ENCODE data around the gene GPC1. TPM values are rescaled to one million over a fixed set of nuclear protein-coding genes. Genes with fewer than 3 reads are reported as not detected.

Gene GPC1
- total and polyA plus RNA-seq, 8 donors, result 6.3 to 117 (median 23.2) TPM

DNA sequence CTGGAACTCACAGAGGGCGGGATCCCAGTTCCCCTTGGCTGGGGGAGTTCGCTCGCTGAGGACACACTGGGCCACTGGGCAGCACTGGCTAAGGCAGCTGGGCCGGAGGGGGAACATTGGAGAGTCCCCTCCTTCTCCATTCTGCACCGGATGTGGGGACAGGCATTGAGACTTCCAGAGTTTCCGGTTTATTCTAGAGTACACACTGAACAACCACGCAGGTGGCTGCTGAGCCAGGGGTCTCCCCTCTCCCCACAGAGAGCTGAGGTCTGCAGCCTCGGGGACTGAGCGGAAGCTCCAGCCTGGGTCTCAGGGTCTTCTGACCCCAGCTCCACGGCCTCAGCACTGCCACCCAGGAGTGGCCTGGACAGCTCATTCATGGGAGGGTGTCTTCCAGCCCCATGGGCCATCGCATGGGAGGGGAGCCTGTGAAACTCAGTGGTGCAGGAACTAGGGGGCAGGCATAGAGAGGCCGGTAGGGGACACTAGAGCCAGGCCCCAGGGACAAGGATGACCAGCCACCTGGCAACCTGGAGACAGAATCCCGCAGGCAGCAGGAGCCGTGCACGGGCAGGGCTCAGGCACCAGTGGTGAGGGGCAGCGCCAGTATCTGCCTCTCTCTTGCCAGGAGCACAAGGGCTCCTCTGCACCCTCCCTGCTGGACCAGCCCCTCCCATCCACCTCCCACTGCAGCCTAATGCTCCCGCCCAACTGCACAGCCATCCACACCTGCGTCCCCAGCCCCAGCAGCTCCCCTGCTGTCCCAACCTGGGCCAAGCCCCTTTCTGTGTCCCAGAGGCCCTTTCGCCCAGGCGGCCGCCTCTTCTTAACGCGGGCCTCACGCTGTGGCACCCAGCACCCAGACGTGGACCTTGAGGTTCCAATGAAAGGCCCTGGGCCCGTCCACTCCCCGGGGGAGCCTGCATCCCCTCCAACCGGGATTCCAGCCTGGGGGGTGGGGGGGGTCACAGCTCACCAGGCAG lies 45.1 kb upstream of the GPC1 start:
- H3K27ac ChIP-seq, result no peak overlapping the region
- WGBS, 5 donors, result 61 to 84% (median 79%) methylated on average over 12 to 28 of the region's 28 CpGs
- no peaks in the 10 kb centered on the region for H3K36me3 ChIP-seq
- no peaks in the 10 kb centered on the region for H3K27me3 ChIP-seq
- intact Hi-C loops (cut with DNase I; ENCODE audit: low total_unique reads), result no loop called here
- H3K9me3 ChIP-seq, result no peaks in the 10 kb centered on the region
- no peak for TF ChIP-seq POLR2A (IDR thresholded peaks at IDR 0.05)
- no peak for TF ChIP-seq EP300 (IDR thresholded peaks at IDR 0.05)
- no peak for TF ChIP-seq POLR2AphosphoS5 (IDR thresholded peaks at IDR 0.05)
- TF ChIP-seq, protein P1, sequence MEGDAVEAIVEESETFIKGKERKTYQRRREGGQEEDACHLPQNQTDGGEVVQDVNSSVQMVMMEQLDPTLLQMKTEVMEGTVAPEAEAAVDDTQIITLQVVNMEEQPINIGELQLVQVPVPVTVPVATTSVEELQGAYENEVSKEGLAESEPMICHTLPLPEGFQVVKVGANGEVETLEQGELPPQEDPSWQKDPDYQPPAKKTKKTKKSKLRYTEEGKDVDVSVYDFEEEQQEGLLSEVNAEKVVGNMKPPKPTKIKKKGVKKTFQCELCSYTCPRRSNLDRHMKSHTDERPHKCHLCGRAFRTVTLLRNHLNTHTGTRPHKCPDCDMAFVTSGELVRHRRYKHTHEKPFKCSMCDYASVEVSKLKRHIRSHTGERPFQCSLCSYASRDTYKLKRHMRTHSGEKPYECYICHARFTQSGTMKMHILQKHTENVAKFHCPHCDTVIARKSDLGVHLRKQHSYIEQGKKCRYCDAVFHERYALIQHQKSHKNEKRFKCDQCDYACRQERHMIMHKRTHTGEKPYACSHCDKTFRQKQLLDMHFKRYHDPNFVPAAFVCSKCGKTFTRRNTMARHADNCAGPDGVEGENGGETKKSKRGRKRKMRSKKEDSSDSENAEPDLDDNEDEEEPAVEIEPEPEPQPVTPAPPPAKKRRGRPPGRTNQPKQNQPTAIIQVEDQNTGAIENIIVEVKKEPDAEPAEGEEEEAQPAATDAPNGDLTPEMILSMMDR (IDR thresholded peaks at IDR 0.05), result no peak
- H3K4me3 ChIP-seq, result no peak overlapping the region
- no peak for DNase-seq
- peaks cover 0 to 8% (median 2%) of the 10 kb centered on the region in 4 donors for H3K4me1 ChIP-seq

DNA sequence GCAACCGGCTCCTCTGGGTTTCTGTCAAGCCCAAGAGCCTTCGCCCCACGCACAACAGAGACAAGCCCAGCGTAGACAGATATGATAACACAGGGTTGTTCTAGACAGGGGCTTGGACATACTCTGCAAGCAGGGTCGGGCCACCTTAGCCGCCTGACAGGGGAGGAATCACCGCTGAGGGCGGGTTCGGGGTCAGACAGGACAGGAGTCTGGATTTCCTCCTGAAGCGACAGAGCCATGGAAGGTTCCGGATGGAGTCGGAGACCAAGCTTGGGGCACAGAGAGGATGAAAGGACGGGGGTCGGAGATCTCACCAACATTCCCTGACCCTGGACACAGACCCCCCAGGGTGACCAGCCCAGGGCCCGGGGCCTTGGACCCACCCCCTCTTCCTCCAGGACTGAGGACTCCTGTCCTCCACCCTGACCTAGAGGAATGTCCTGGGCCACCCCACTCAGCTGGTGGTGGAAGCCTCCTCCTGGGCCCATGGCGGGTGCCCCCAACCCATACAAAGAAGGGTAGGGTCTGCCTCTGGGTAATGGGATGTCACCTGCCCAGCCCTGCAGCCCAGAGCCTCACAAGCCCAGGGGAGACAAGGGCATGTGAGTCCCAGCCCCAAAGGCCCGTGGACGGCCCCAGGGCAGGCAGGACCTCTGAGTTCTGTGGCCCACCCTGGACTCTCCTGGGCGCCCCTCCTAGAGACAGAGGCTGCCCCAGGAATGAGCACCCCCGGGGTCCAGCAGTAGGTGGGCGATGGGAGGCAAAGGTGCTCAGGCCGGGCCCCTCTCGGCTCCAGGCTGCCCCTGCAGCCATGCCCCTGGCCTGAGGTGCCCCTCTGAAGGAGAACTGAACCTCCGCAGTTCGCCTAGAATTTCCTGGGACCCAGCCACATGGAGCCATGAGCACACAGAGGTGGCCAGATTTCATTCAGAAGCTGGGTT lies 44.1 kb upstream of the GPC1 start:
- no peak for DNase-seq
- WGBS, 5 donors, result 83 to 90% (median 87%) methylated on average over 15 to 25 of the region's 25 CpGs
- Histone ChIP-seq H3K27me3 (no peaks in the 10 kb centered on the region), H3K27ac (no peak overlapping the region), H3K4me1 (peaks cover 0 to 8% (median 2%) of the 10 kb centered on the region in 4 donors), H3K4me3 (no peak overlapping the region), H3K36me3 (no peaks in the 10 kb centered on the region), H3K9me3 (no peaks in the 10 kb centered on the region)
- TF ChIP-seq, protein P1 (IDR thresholded peaks at IDR 0.05), result no peak
- TF ChIP-seq EP300 (IDR thresholded peaks at IDR 0.05), result no peak
- no peak for TF ChIP-seq POLR2AphosphoS5 (IDR thresholded peaks at IDR 0.05)
- intact Hi-C loops (cut with DNase I; ENCODE audit: low total_unique reads), result no loop called here

DNA sequence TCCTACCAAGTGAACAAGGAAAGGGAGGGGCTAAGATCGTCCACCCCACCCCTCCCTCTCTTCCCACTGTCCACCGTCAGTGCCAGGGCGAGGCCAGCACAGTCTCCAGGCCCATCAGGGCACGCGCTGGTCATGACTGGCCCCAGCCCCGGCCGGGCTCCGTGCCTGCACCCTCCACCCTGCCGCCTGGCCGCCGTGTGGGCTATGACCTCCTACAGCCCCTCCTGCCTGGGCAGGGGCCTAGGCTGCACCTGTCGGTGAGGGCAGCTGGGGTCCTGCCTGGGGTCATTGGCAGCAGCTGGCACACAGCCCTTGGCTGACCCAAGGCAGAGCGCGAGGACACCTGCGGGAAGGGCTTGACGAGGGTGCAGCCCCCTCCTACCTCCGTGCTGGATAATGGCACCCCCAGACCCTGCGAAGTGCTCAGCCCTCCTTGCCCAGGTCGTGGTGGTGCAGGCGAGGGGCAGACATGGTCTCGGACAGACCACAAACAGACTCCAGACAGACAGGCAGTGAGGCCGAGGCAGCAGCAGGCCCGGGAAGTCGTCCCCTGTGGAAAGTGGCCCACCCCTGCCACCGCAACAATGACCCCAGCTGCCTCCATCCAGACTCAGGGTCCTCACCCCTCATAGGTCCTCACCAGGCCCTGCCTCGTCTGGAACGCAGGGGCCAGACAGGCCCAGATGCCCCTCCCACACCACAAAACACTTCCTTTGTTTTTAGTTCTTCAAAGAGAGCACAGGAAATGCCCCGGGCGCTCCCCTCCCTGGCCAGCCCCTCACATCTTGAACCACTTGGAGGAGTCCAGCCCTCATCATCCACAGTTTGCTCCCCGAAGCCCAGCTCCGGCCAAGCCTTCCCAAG lies 43.1 kb upstream of the GPC1 start:
- WGBS, 5 donors, result 71 to 78% (median 76%) methylated on average over 10 to 31 of the region's 31 CpGs
- Histone ChIP-seq H3K27ac (no peak overlapping the region), H3K27me3 (no peaks in the 10 kb centered on the region), H3K9me3 (no peaks in the 10 kb centered on the region), H3K4me3 (no peak overlapping the region), H3K4me1 (peaks cover 0 to 8% (median 2%) of the 10 kb centered on the region in 4 donors), H3K36me3 (no peaks in the 10 kb centered on the region)
- intact Hi-C loops (cut with DNase I; ENCODE audit: low total_unique reads), result no loop called here
- TF ChIP-seq POLR2A (IDR thresholded peaks at IDR 0.05) (no peak), POLR2AphosphoS5 (IDR thresholded peaks at IDR 0.05) (no peak), EP300 (IDR thresholded peaks at IDR 0.05) (no peak)
- TF ChIP-seq, protein P1 (IDR thresholded peaks at IDR 0.05), result no peak
- DNase-seq, result no peak
